SJSA1 (cell line): ENCODE measurements around the gene WAPL. TPM values are rescaled to one million over a fixed set of nuclear protein-coding genes. Genes with fewer than 3 reads are reported as not detected.
"Not testable (repeated sequence)": the region's sequence is repeated elsewhere in the genome, so short reads cannot be mapped to it uniquely, and the experiment has no call there.

Experiments
- DNase-seq, 2 experiments: peaks; one replicate each; pipeline ENCODE4 v3.0.0-alpha.2; 2015 to 2020; ENCODE audit warnings: low spot score in 2 of 2, low read depth in 1 of 2
- H3K27ac ChIP-seq: fragments of 250-450 bp; sonication (Bioruptor Pico); 2 replicates; pipeline ENCODE4 v1.5.1; 2020; ENCODE audit warnings: mild to moderate bottlenecking, moderate library complexity
- H3K27me3 ChIP-seq: fragments of 250-450 bp; sonication (Bioruptor Pico); replicated peaks from 2 replicates; pipeline ENCODE4 v1.5.1; 2020; ENCODE audit warnings: mild to moderate bottlenecking, moderate library complexity
- H3K36me3 ChIP-seq: fragments of 250-450 bp; sonication (Bioruptor Pico); 2 replicates; pipeline ENCODE4 v1.5.1; 2020; ENCODE audit warnings: mild to moderate bottlenecking
- H3K4me1 ChIP-seq: fragments of 250-450 bp; sonication (Bioruptor Pico); replicated peaks from 2 replicates; pipeline ENCODE4 v1.6.1; 2021; ENCODE audit warnings: mild to moderate bottlenecking
- H3K4me3 ChIP-seq: fragments of 250-450 bp; sonication (Bioruptor Pico); 2 replicates; pipeline ENCODE4 v1.5.1; 2020; ENCODE audit warnings: mild to moderate bottlenecking
- H3K9me3 ChIP-seq: fragments of 250-450 bp; sonication (Bioruptor Pico); replicated peaks from 2 replicates; pipeline ENCODE4 v1.5.1; 2020; ENCODE audit warnings: mild to moderate bottlenecking
- total RNA-seq: library from RNA; depleted of rRNA; stranded (reverse); fragments of >200 nt; shearing (Covaris generic); gene quantifications from 2 replicates; pipeline ENCODE4 v1.2.3, GENCODE V29; 2014; rRNA removed

WAPL gene
- total RNA-seq, 1 experiment from 2014 or later: 50.2 TPM

DNA sequence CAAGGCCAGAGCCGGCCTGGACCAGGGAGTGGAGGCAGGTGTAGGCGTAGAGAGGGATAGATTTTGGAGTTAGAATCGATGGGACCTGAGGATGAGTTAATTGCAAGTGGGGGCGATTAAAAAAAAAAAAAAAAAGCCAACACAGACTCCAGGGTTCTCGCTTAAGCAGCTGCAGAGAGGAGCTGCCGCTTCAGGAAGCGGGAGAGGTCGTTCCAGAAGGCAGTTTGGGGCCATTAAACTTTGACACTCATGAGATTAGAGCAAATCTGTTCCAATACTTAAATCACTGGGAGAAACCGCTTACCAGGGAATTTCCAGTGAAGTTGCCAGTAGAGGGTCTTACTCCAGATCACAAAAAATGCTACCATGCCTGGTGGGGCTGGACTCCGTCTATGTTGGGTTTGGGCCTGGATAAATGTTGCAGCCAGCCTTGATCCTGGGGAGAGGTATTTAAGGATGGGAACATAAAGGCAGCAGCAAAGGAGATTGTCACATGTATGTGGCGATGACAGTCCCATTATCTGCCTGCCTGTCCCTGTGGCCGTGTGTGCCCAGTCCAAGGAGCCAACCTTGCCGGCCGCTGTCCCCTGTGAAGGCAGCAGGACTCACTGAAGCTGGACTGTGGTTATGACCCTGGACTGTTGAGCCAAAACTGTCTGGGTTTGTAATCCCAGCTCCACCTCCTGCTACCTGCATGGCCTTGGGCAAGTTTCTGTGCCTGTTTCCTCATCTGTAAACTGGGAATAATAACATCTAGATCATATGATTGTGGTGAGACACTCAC is 131.1 kb downstream of the WAPL start:
- Histone ChIP-seq H3K4me1 (no peaks in the 10 kb centered on the region), H3K9me3 (no peaks in the 10 kb centered on the region), H3K36me3 (no peaks in the 10 kb centered on the region), H3K27ac (no peak overlapping the region), H3K27me3 (peaks cover 2% of the 10 kb centered on the region; the same call in 1 of the 2 replicates), H3K4me3 (no peak overlapping the region)
- DNase-seq: no peak

DNA sequence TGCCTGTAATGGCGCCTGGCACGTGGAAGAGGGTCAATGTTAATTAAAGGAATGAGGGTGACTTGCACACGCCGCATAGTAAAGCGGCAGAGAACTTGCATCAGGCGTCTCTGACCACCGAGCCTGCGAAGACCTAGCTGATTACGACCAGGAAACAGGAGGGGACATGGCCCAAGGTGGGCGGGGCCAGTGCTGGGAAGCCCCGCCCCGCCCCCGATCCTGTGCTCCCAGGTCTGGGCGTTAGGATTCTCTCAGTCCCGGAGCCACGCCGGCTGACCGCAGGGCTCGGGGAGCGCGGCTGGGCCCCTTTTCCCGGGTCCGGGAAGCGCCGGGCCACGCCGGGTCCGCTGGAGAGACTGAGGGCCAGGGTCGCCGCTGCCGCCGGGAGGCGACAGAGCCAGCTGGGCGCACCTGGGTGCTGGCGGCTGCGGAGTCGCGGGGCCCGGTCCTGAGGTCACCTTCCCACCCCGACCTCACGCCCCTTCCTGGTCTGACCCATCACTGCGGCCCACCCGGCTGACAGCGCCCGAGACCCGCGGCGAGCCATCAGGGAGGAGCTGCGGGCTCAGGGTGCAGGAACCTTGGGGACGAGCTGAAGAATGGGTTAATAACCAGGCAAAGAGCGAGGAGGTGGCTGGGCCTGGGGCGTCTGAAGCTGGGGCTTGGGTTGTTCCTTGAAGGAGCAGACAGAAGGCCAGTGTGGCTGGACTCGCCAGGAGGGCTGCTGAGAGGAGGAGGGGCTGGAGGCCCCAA is 132.0 kb downstream of the WAPL start:
- Histone ChIP-seq H3K4me1 (no peaks in the 10 kb centered on the region), H3K27ac (no peak overlapping the region), H3K36me3 (no peaks in the 10 kb centered on the region), H3K9me3 (no peaks in the 10 kb centered on the region), H3K4me3 (no peak overlapping the region), H3K27me3 (peaks cover 9% of the 10 kb centered on the region)
- DNase-seq: no peak

DNA sequence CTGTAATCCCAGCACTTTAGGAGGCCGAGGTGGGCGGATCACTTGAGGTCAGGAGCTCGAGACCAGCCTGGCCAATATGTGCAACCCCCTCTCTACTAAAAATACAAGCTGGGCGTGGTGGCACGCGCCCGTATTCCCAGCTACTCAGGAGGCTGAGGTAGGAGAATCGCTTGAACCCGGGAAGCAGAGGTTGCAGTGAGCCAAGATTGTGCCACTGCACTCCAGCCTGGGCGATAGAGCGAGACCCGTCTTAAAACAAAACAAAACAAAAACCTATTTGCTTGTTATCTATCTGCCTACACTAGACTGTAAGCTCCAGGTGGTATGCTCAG is 132.5 kb downstream of the WAPL start:
- H3K9me3 ChIP-seq, DNase-seq, H3K36me3 ChIP-seq, H3K27ac ChIP-seq, H3K4me1 ChIP-seq, H3K27me3 ChIP-seq, H3K4me3 ChIP-seq: not testable (repeated sequence)

DNA sequence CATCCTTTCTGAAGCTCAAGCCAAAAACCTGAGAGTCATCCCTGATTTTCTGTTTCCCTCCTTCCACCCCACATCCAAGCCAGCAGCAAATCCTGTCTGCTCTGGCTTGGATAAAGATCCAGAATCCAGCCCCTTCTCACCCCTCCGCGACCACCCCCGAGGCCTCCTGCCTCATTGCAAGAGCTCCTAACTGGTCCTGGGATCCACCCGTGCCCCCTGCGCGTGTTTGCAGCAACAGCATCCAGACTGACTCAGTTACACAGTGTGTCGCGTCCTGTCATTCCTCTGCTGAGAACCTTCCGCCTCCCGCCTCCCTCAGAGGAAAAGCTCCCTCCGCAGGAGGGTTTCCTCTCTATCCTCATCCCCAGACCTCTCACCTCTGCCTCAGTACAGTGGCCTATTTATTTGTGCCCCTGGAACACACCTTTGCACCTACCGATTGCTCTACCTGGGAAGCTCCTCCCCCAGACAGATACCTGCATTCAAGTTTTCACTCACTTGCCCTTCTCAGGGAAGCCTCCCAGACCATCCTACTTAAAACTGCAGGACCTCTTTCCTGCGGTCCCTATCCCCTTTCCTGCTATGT is 133.4 kb downstream of the WAPL start:
- no peak for DNase-seq
- Histone ChIP-seq H3K27me3 (peaks cover 9% of the 10 kb centered on the region), H3K36me3 (no peaks in the 10 kb centered on the region), H3K9me3 (no peaks in the 10 kb centered on the region), H3K4me3 (no peak overlapping the region), H3K4me1 (no peaks in the 10 kb centered on the region), H3K27ac (no peak overlapping the region)

DNA sequence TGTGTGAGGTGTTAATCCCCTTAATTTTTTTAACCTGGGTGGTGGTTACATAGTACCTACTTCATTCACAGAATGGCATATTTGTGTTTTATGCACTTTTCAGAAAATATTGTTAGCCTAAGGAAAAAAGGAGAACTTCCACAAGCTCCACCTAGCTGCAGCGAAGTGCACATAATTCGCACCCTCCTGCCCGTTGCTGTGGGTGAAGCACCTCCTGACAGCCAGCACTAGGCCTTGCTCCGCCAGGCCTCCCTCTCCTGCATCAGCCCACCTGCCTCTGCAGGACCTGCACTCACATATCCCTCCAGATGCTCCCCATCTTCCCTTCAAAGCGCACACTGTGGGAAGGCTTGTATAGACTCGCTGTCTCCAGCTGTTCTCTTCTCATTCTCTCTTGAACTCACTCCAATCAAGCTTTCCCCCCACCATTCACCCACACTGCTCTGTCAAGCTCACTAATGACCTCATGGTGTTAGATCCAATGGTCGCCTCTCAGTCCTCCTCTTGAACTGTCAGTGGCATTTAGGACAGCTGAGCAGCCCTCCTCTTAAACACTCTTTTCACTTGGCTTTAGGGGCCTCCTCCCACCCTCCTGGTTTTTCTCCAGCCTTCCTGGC is 134.3 kb downstream of the WAPL start:
- Histone ChIP-seq H3K9me3 (no peaks in the 10 kb centered on the region), H3K4me3 (no peak overlapping the region), H3K4me1 (no peaks in the 10 kb centered on the region), H3K27ac (no peak overlapping the region), H3K27me3 (peaks cover 9% of the 10 kb centered on the region), H3K36me3 (no peaks in the 10 kb centered on the region)
- no peak for DNase-seq

DNA sequence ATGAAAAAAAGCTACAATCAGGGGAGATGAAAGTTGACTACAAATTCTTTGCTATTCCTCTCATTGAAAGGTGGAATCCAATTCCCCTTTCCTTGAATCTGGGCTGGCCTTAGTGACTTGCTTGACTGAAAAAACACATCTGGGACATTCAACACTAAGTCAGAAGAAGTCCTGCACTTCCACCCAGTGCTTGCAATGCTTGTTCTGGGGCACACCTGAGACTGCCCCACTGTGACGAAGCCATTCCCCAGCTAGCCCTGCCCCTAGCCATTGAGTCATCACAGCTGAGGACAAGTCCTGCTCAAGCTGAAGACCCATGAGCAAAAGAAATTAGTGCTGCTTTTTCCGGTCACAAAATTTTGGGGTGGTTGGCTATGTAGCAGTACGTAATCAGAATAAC is 135.8 kb downstream of the WAPL start:
- Histone ChIP-seq H3K27me3 (peaks cover 15% of the 10 kb centered on the region), H3K4me1 (no peaks in the 10 kb centered on the region), H3K9me3 (no peaks in the 10 kb centered on the region), H3K36me3 (no peaks in the 10 kb centered on the region), H3K27ac (no peak overlapping the region), H3K4me3 (no peak overlapping the region)
- DNase-seq: no peak

Other genes with a start within 250 kb of the WAPL start
- 0.05 TPM in 1 of 2 replicates, not detected in the other for gene GRID1, start 155.0 kb downstream of the WAPL start, total RNA-seq
- gene OPN4, start 132.8 kb upstream of the WAPL start, total RNA-seq: not detected in 2 replicates
- gene LDB3, start 146.7 kb upstream of the WAPL start, total RNA-seq: 1.1 and 1.4 TPM in 2 replicates
- 35.3 and 53.4 TPM in 2 replicates for gene BMPR1A, start 234.8 kb upstream of the WAPL start, total RNA-seq